Chondrocyte (in vitro differentiated cells): Measurements from ENCODE around the gene RHPN2. TPM values are rescaled to one million over a fixed set of nuclear protein-coding genes. Genes with fewer than 3 reads are reported as not detected.
"Not testable (repeated sequence)": the region's sequence is repeated elsewhere in the genome, so short reads cannot be mapped to it uniquely, and the experiment has no call there.

Source experiments
- DNase-seq: peaks from one replicate; pipeline ENCODE4 v3.0.0; 2021; ENCODE audit warnings: mixed read lengths, low spot score
- H3K27ac Mint-ChIP-seq: one replicate; pipeline ENCODE4 v1.8.0; 2021; ENCODE audit warnings: mild to moderate bottlenecking, moderate library complexity, mixed read lengths; ENCODE audit not compliant: unreplicated experiment
- H3K27me3 Mint-ChIP-seq: 2 replicates; pipeline ENCODE4 v1.8.0; 2021; ENCODE audit warnings: low read depth, mixed read lengths
- H3K36me3 Mint-ChIP-seq: 2 replicates; pipeline ENCODE4 v1.8.0; 2021; ENCODE audit warnings: low read depth, mixed read lengths
- H3K4me1 Mint-ChIP-seq: 2 replicates; pipeline ENCODE4 v1.8.0; 2021; ENCODE audit warnings: low read depth, mild to moderate bottlenecking, mixed read lengths
- H3K4me3 Mint-ChIP-seq: one replicate; pipeline ENCODE4 v1.8.0; 2021; ENCODE audit warnings: mild to moderate bottlenecking, moderate library complexity, mixed read lengths; ENCODE audit not compliant: unreplicated experiment
- H3K9me3 Mint-ChIP-seq: 2 replicates; pipeline ENCODE4 v1.8.0; 2021; ENCODE audit warnings: low read depth, mixed read lengths
- total RNA-seq: library from RNA; stranded (reverse); gene quantifications from 3 replicates; pipeline ENCODE4 v1.2.1, GENCODE V29; 2021
- TF ChIP-seq, protein P1 (sequence below): fragments of 200-600 bp; sonication (generic); IDR thresholded peaks from 2 replicates; pipeline ENCODE4 v1.5.0; 2021; ENCODE audit warnings: antibody characterized with exemption, mild to moderate bottlenecking, moderate library complexity

Gene RHPN2
- total RNA-seq, 1 donor from 2014 or later = 8.5 TPM

DNA sequence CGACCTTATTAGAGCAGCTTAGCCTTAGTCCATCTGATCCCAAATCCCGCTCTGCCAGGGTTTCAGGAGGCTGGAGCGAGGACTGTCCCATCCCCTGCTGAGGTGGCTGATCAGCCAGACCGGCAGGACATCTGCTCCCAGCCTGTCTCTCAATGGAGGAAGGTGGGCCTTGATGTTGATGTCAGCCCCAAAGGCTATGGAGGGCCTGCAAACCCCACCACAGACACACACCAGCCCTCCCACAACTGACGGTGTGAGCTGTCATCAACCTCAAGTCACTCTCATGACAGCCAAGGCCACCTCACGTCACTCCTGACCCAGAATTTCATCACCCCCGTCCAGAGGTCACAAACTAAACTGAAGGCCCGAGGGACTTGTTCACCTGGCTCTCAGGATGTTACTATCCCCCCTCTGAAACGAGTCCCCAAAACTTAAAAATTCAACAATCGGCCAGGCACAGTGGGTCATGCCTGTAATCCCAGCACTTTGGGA is 25.5 kb downstream of the RHPN2 start:
- no peak overlapping the region for H3K27ac Mint-ChIP-seq
- no peaks in the 10 kb centered on the region for H3K4me1 Mint-ChIP-seq
- TF ChIP-seq, protein P1, sequence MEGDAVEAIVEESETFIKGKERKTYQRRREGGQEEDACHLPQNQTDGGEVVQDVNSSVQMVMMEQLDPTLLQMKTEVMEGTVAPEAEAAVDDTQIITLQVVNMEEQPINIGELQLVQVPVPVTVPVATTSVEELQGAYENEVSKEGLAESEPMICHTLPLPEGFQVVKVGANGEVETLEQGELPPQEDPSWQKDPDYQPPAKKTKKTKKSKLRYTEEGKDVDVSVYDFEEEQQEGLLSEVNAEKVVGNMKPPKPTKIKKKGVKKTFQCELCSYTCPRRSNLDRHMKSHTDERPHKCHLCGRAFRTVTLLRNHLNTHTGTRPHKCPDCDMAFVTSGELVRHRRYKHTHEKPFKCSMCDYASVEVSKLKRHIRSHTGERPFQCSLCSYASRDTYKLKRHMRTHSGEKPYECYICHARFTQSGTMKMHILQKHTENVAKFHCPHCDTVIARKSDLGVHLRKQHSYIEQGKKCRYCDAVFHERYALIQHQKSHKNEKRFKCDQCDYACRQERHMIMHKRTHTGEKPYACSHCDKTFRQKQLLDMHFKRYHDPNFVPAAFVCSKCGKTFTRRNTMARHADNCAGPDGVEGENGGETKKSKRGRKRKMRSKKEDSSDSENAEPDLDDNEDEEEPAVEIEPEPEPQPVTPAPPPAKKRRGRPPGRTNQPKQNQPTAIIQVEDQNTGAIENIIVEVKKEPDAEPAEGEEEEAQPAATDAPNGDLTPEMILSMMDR = no peak
- peaks cover 3% of the 10 kb centered on the region for H3K36me3 Mint-ChIP-seq
- no peak for DNase-seq
- H3K9me3 Mint-ChIP-seq = no peaks in the 10 kb centered on the region
- no peak overlapping the region for H3K4me3 Mint-ChIP-seq
- no peaks in the 10 kb centered on the region for H3K27me3 Mint-ChIP-seq

DNA sequence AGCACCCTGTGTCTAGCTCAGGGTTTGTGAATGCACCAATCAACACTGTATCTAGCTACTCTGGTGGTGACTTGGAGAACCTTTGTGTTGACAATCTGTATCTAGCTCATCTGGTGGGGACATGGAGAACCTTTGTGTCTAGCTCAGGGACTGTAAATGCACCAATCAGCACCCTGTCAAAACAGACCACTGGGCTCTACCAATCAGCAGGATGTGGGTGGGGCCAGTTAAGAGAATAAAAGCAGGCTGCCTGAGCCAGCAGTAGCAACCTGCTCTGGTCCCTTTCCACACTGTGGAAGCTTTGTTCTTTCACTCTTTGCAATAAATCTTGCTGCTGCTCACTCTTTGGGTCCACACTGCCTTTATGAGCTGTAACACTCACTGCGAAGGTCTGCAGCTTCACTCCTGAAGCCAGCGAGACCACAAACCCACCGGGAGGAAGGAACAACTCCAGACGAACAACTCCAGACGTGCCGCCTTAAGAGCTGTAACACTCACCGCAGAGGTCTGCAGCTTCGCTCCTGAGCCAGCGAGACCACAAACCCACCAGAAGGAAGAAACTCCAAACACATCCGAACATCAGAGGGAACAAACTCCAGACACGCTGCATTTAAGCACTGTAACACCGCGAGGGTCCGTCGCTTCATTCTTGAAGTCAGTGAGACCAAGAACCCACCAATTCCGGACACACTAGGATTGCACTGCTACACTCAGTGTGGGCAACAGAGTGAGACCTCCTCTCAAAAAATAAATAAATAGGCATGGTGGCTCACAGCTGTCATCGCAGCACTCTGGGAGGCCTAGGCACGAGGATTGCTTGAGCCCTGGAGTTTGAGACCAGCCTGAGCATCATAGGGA is 27.3 kb downstream of the RHPN2 start:
- not testable (repeated sequence) for H3K27ac Mint-ChIP-seq, DNase-seq, H3K27me3 Mint-ChIP-seq, H3K36me3 Mint-ChIP-seq, H3K4me1 Mint-ChIP-seq, H3K9me3 Mint-ChIP-seq, H3K4me3 Mint-ChIP-seq

DNA sequence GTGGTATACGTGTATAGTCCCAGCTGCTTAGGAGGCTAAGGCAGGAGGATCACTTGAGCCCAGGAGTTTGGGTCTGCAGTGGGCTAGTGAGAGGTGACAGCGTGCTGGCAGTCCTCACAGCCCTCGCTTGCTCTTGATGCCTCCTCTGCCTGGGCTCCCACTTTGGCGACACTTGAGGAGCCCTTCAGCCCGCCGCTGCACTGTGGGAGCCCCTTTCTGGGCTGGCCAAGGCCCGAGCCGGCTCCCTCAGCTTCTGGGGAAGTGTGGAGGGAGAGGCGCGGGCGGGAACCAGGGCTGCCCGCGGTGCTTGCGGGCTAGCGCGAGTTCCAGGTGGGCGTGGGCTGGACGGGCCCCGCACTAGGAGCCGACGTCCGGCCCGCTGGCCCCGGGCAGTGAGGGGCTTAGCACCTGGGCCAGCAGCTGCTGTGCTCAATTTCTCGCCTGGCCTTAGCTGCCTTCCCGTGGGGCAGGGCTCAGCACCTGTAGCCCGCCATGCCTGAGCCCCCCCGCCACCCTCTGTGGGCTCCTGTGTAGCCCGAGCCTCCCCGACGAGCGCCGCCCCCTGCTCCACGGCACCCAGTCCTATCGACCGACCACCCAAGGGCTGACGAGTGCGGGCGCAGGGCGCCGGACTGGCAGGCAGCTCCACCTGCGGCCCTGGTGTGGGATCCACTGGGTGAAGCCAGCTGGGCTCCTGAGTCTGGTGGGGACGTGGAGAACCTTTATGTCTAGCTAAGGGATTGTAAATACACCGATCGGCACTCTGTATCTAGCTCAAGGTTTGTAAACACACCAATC is 28.1 kb downstream of the RHPN2 start:
- not testable (repeated sequence) for H3K36me3 Mint-ChIP-seq, DNase-seq, H3K27me3 Mint-ChIP-seq, H3K4me3 Mint-ChIP-seq, H3K4me1 Mint-ChIP-seq, H3K27ac Mint-ChIP-seq, H3K9me3 Mint-ChIP-seq

DNA sequence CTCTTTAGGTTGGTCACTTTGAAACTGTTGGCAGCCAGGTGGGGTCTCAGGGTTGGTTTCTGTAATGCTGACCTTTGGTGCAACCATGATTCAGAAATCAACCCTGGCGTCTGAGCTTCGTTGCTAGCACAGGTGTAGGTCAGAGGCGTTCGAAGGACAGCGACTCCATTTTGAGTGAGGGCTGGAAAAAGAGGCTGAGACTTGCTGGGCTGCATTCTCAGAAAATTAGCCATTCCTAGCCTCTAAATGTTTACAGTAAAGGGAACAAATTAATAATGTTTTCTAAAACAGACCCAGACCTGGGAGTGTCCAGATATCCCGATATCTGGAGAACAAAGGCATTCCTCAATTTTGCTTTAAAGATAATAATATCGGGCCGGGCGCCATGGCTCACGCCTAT is 29.2 kb downstream of the RHPN2 start:
- Mint-ChIP-seq H3K36me3 (peaks cover 2% of the 10 kb centered on the region), H3K27ac (no peak overlapping the region), H3K27me3 (no peaks in the 10 kb centered on the region), H3K9me3 (no peaks in the 10 kb centered on the region), H3K4me1 (no peaks in the 10 kb centered on the region), H3K4me3 (no peak overlapping the region)
- DNase-seq = no peak
- TF ChIP-seq, protein P1 = no peak

DNA sequence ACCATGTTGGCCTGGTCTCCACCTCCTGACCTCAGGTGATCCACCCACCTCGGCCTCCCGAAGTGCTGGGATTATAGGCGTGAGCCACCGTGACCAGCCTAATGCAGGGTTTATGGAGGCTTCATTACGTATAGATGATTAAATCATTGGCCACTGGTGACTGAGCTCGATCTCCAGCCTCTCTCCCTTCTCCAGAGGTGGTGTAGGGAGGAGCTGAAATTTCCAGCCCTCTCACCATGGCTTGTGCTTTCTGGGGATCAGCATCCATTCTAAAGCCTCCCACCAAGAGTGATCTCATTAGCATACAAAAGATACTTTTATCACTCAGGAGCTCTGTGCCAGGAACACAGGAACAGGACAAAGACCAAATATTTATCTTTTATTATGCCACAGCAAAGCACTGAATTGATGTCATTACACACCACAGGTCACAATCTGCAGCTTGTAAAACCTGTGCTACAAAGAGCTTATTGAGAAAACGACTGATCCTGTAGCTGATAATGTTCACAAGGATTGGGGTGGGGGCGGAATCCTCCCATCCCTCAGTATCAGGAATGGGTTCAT is 32.4 kb downstream of the RHPN2 start:
- TF ChIP-seq, protein P1 = no peak
- no peak for DNase-seq
- peaks cover 3% of the 10 kb centered on the region for H3K36me3 Mint-ChIP-seq
- H3K27ac Mint-ChIP-seq = no peak overlapping the region
- H3K4me3 Mint-ChIP-seq = no peak overlapping the region
- no peaks in the 10 kb centered on the region for H3K27me3 Mint-ChIP-seq
- H3K4me1 Mint-ChIP-seq = no peaks in the 10 kb centered on the region
- H3K9me3 Mint-ChIP-seq = peaks cover 9% of the 10 kb centered on the region

DNA sequence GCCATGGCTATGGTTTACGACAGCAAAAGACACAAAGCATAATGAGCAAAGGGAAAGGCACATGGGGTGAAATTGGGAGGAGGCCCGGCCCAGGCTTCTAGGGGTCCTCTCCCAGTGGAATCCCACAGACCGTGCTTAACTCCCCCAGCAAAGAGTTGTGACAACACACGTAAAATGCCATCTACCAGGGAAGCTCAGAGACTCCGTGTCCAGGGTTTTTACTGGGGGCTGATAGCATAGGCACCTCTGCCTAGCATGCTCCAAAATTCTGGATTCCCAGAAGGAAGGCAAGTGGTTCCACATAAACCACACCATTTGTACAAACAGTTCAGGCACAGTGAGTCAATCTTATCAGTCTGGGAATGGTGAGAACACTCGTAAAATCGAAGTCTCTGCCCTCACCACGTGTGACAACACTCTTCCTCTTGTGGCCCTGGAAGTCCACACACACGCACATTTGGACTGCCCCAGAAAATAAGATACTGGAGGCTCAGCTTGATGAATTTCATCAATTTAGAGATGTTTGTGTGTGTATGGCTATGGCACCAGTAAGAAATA is 34.9 kb downstream of the RHPN2 start:
- Mint-ChIP-seq H3K9me3 (peaks cover 9% of the 10 kb centered on the region), H3K36me3 (peaks cover 8% of the 10 kb centered on the region), H3K27me3 (no peaks in the 10 kb centered on the region), H3K27ac (no peak overlapping the region), H3K4me3 (no peak overlapping the region), H3K4me1 (no peaks in the 10 kb centered on the region)
- TF ChIP-seq, protein P1 = no peak
- DNase-seq = no peak

DNA sequence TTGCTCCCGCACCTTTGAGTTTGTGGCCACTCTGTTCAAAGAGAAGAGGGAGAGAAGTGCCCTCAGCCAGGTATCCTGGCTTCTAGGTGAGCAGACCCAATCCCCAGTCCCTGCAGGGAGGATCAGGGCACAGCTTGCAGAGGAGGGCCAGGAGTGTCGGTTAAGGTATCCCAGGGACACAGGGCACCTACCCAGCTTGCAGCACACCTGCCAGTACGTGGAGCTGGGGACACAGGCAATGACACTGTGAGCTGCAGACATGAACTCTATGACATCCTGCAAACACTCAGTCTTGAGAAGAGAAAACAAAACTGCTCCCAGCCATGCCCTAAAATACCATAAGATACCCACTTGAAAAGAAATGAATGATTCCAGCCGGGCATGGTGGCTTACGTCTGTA is 38.1 kb downstream of the RHPN2 start:
- H3K36me3 Mint-ChIP-seq, DNase-seq, H3K27me3 Mint-ChIP-seq, H3K4me1 Mint-ChIP-seq, H3K4me3 Mint-ChIP-seq, H3K9me3 Mint-ChIP-seq, H3K27ac Mint-ChIP-seq: not testable (repeated sequence)

DNA sequence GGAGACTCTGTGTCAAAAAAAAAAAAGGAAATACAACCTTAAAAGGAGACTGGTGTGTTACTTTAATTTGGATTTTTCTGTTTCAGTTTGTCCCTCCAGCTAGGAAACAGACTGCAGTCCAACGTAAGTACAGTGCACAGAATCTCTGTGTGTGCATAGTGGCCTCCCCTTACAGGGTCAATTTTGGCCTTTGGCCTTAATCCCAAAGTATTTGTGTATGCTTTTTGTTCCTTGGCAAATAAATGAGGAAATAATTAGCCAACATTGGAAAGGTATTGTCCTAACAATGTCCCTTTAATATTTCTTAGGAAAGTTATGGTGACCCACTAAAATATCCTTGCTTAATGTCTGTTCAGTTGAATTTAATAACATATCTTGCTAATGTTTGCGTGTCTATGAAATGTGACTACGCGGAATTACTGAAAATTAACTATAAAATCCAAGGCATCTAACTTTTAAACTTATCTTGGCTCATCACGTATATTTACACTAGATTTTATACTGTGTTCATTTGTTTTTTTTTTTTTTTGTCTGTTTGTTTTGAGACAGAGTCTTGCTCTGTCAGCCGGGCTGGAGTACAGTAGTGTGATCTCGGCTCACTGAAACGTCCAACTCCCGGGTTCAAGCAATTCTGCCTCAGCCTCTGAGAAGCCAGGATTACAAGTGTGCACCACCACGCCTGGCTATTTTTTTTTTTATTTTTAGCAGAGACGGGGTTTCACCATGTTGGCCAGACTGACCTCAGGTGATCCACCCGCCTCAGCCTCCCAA is 39.0 kb downstream of the RHPN2 start:
- not testable (repeated sequence) for H3K27me3 Mint-ChIP-seq, DNase-seq, H3K4me3 Mint-ChIP-seq, H3K4me1 Mint-ChIP-seq, H3K36me3 Mint-ChIP-seq, H3K27ac Mint-ChIP-seq, H3K9me3 Mint-ChIP-seq
